Neural progenitor cell (in vitro differentiated cells): Measurements from ENCODE around the gene RALGDS. TPM values are rescaled to one million over a fixed set of nuclear protein-coding genes. Genes with fewer than 3 reads are reported as not detected.

Experiments
- DNase-seq: peaks from one replicate; pipeline ENCODE4 v3.0.0-alpha.2; 2016; ENCODE audit warnings: low spot score
- H2AFZ ChIP-seq: fragments of 200-600 bp; sonication (generic); replicated peaks from 2 replicates; pipeline ENCODE4 v1.6.1; 2016; ENCODE audit warnings: antibody characterized with exemption
- H3F3A ChIP-seq: fragments of 200-600 bp; sonication (generic); 2 replicates; pipeline ENCODE4 v1.6.1; 2016; ENCODE audit warnings: antibody characterized with exemption, low read depth
- H3K27ac ChIP-seq: fragments of 200-600 bp; sonication (generic); 2 replicates; pipeline ENCODE4 v1.5.1; 2016; ENCODE audit warnings: mild to moderate bottlenecking
- H3K27me3 ChIP-seq: fragments of 200-600 bp; sonication (generic); 2 replicates; pipeline ENCODE4 v1.6.1; 2016; ENCODE audit warnings: mild to moderate bottlenecking, moderate library complexity
- H3K36me3 ChIP-seq: fragments of 200-600 bp; sonication (generic); 2 replicates; pipeline ENCODE4 v1.5.1; 2016
- H3K4me1 ChIP-seq: fragments of 200-600 bp; sonication (generic); 2 replicates; pipeline ENCODE4 v1.6.1; 2016; ENCODE audit warnings: mixed run types
- H3K4me2 ChIP-seq: fragments of 200-600 bp; sonication (generic); 2 replicates; pipeline ENCODE4 v1.6.1; 2016
- H3K4me3 ChIP-seq: fragments of 200-600 bp; sonication (generic); 2 replicates; pipeline ENCODE4 v1.5.1; 2016
- H3K79me2 ChIP-seq: fragments of 200-600 bp; sonication (generic); 2 replicates; pipeline ENCODE4 v1.6.1; 2016; ENCODE audit warnings: low read depth
- H3K9ac ChIP-seq: fragments of 200-600 bp; sonication (generic); 2 replicates; pipeline ENCODE4 v1.6.1; 2016
- H3K9me3 ChIP-seq: fragments of 200-600 bp; sonication (generic); 2 replicates; pipeline ENCODE4 v1.5.1; 2016; ENCODE audit warnings: low read depth
- H4K20me1 ChIP-seq: fragments of 200-600 bp; sonication (generic); 2 replicates; pipeline ENCODE4 v1.6.1; 2016; ENCODE audit warnings: low read depth
- H3K27ac Mint-ChIP-seq: 3 replicates; pipeline ENCODE4 v1.8.0; 2021; ENCODE audit warnings: mixed read lengths
- H3K27me3 Mint-ChIP-seq: 2 replicates; pipeline ENCODE4 v1.8.0; 2022; ENCODE audit warnings: low read depth, mild to moderate bottlenecking, inconsistent platforms, moderate library complexity, mixed read lengths; ENCODE audit not compliant: insufficient read depth
- H3K36me3 Mint-ChIP-seq: 3 replicates; pipeline ENCODE4 v1.8.0; 2021; ENCODE audit warnings: mixed read lengths
- H3K4me1 Mint-ChIP-seq: 3 replicates; pipeline ENCODE4 v1.8.0; 2021; ENCODE audit warnings: mixed read lengths
- H3K4me3 Mint-ChIP-seq: 3 replicates; pipeline ENCODE4 v1.8.0; 2021; ENCODE audit warnings: mild to moderate bottlenecking, moderate library complexity, mixed read lengths
- H3K9me3 Mint-ChIP-seq: 3 replicates; pipeline ENCODE4 v1.8.0; 2020; ENCODE audit warnings: mixed read lengths
- CTCF ChIP-seq: fragments of 200-600 bp; sonication (generic); IDR thresholded peaks from 2 replicates; pipeline ENCODE4 v1.5.1; 2017; ENCODE audit warnings: antibody characterized with exemption, mild to moderate bottlenecking
- EZH2 ChIP-seq: fragments of 200-600 bp; sonication (generic); IDR thresholded peaks from 2 replicates; pipeline ENCODE4 v1.6.1; 2017; ENCODE audit warnings: antibody characterized with exemption, mild to moderate bottlenecking, moderate library complexity
- EZH2phosphoT487 ChIP-seq: fragments of 200-600 bp; sonication (generic); IDR thresholded peaks from 2 replicates; pipeline ENCODE4 v1.6.1; 2017; ENCODE audit warnings: antibody characterized with exemption
- total RNA-seq: library from RNA; depleted of rRNA; stranded (reverse); fragments of >200 nt; gene quantifications from 2 replicates; pipeline ENCODE4 v1.2.3, GENCODE V29; 2015; ENCODE audit warnings: low replicate concordance

Gene RALGDS
- total RNA-seq, 1 donor from 2014 or later: 24.1 TPM

- Histone ChIP-seq H3K4me1 (peaks cover 30% of the 10 kb centered on the region), H3K27ac (no peak overlapping the region), H3F3A (peaks cover 12% of the 10 kb centered on the region), H4K20me1 (peaks cover 89% of the 10 kb centered on the region), H3K9ac (peak overlapping the region; percentile 22), H3K9me3 (no peaks in the 10 kb centered on the region), H3K27me3 (no peaks in the 10 kb centered on the region), H3K36me3 (no peaks in the 10 kb centered on the region), H3K79me2 (peaks cover 30% of the 10 kb centered on the region), H2AFZ (no peak overlapping the region), H3K4me2 (no peak overlapping the region), H3K4me3 (no peak overlapping the region)
- no peak for TF ChIP-seq EZH2phosphoT487
- no peak for TF ChIP-seq EZH2
- no peak for TF ChIP-seq CTCF
- DNase-seq: no peak
- Mint-ChIP-seq H3K9me3 (no peaks in the 10 kb centered on the region), H3K4me1 (peaks cover 37% of the 10 kb centered on the region), H3K27me3 (peaks cover 7% of the 10 kb centered on the region), H3K27ac (peak overlapping the region; percentile 74), H3K4me3 (no peak overlapping the region), H3K36me3 (peaks cover 4% of the 10 kb centered on the region)
Measured at GRCh38 chr9:133114886-133115603, 6.0 kb downstream of the RALGDS start.

- H3K9ac ChIP-seq: peak overlapping the region; percentile 12
- no peak for TF ChIP-seq EZH2
- TF ChIP-seq EZH2phosphoT487: no peak
- no peak for TF ChIP-seq CTCF
- Mint-ChIP-seq H3K27ac (peak overlapping the region; percentile 63), H3K4me1 (peaks cover 29% of the 10 kb centered on the region), H3K9me3 (no peaks in the 10 kb centered on the region), H3K27me3 (peaks cover 10% of the 10 kb centered on the region), H3K36me3 (peaks cover 7% of the 10 kb centered on the region), H3K4me3 (no peak overlapping the region)
- H3K79me2 ChIP-seq: peaks cover 29% of the 10 kb centered on the region
- peaks cover 4% of the 10 kb centered on the region for H3F3A ChIP-seq
- H2AFZ ChIP-seq: no peak overlapping the region
- peaks cover 22% of the 10 kb centered on the region for H3K4me1 ChIP-seq
- H3K27ac ChIP-seq: no peak overlapping the region
- no peaks in the 10 kb centered on the region for H3K27me3 ChIP-seq
- no peaks in the 10 kb centered on the region for H3K9me3 ChIP-seq
- no peak overlapping the region for H3K4me3 ChIP-seq
- H3K4me2 ChIP-seq: no peak overlapping the region
- DNase-seq: no peak
- no peaks in the 10 kb centered on the region for H3K36me3 ChIP-seq
- H4K20me1 ChIP-seq: peaks cover 80% of the 10 kb centered on the region
Measured at GRCh38 chr9:133113949-133114885, 6.8 kb downstream of the RALGDS start.

GRCh38 chr9:133113163-133113948, 7.7 kb downstream of the RALGDS start:
- peak overlapping the region; percentile 66 for H3K27ac Mint-ChIP-seq

More at GRCh38 chr9:133113163-133113948, 7.7 kb downstream of the RALGDS start:
- Histone ChIP-seq H3K36me3 (no peaks in the 10 kb centered on the region), H3K9me3 (no peaks in the 10 kb centered on the region), H3K27ac (no peak overlapping the region), H3K27me3 (no peaks in the 10 kb centered on the region), H4K20me1 (peaks cover 72% of the 10 kb centered on the region), H3K4me1 (peaks cover 13% of the 10 kb centered on the region), H3K4me3 (no peak overlapping the region), H3K9ac (peak overlapping the region; percentile 12), H2AFZ (no peak overlapping the region), H3K79me2 (peaks cover 20% of the 10 kb centered on the region), H3F3A (no peaks in the 10 kb centered on the region), H3K4me2 (no peak overlapping the region)
- Mint-ChIP-seq H3K4me1 (peaks cover 21% of the 10 kb centered on the region), H3K4me3 (no peak overlapping the region), H3K36me3 (peaks cover 7% of the 10 kb centered on the region), H3K27me3 (peaks cover 8% of the 10 kb centered on the region), H3K9me3 (no peaks in the 10 kb centered on the region)
- no peak for DNase-seq
- no peak for TF ChIP-seq EZH2
- TF ChIP-seq CTCF: no peak
- no peak for TF ChIP-seq EZH2phosphoT487
